Heart right ventricle (tissue), 16 donors: Measurements from ENCODE around the gene RCAN3. TPM values are rescaled to one million over a fixed set of nuclear protein-coding genes. Genes with fewer than 3 reads are reported as not detected.
"Not testable (repeated sequence)": the region's sequence is repeated elsewhere in the genome, so short reads cannot be mapped to it uniquely, and the experiment has no call there.

ENCODE experiments used
- ATAC-seq, 8 donors: fragments of 200-7000 bp; cut with Tn5 transposase; one replicate each; pipeline ENCODE4 v1.9.1; 2020; ENCODE audit warnings: mild to moderate bottlenecking in 8 of 8, moderate library complexity in 8 of 8, moderate number of reproducible peaks in 1 of 8
- DNase-seq, 2 donors: peaks; one replicate each; pipeline ENCODE4 v3.0.0-alpha.2; 2020
- H3K27ac ChIP-seq, 10 donors: fragments of 200-600 bp; sonication (generic) in 2 of 10; one replicate each; pipeline versions ENCODE4 v1.5.0 to v1.8.0; 2020 to 2022; ENCODE audit warnings: mild to moderate bottlenecking in 3 of 10
- H3K27me3 ChIP-seq, 7 donors: fragments of 200-600 bp; one replicate each; pipeline ENCODE4 v1.8.0; 2021 to 2022; ENCODE audit warnings: mild to moderate bottlenecking in 2 of 7
- H3K36me3 ChIP-seq, 9 donors: fragments of 200-600 bp; sonication (generic) in 1 of 9; one replicate each; pipeline versions ENCODE4 v1.5.0 to v1.8.0; 2020 to 2022; ENCODE audit warnings: mild to moderate bottlenecking in 2 of 9
- H3K4me1 ChIP-seq, 9 donors: fragments of 200-600 bp; sonication (generic) in 1 of 9; one replicate each; pipeline versions ENCODE4 v1.5.0 to v1.8.0; 2020 to 2022; ENCODE audit warnings: mild to moderate bottlenecking in 4 of 9
- H3K4me3 ChIP-seq, 10 donors: fragments of 200-600 bp; sonication (generic) in 2 of 10; one replicate each; pipeline versions ENCODE4 v1.5.0 to v1.8.0; 2020 to 2022; ENCODE audit warnings: mild to moderate bottlenecking in 7 of 10, moderate library complexity in 2 of 10
- H3K9me3 ChIP-seq, 11 donors: fragments of 200-600 bp in 10 of 11; sonication (generic) in 2 of 11; one replicate each; pipeline versions ENCODE4 v1.5.0 to v1.8.0; 2013 to 2022; ENCODE audit warnings: mild to moderate bottlenecking in 2 of 11, control low read depth in 1 of 11, moderate library complexity in 1 of 11
- CTCF ChIP-seq, 9 donors: fragments of 200-600 bp; sonication (generic) in 2 of 9; IDR thresholded peaks; one replicate each; pipeline versions ENCODE4 v1.5.0 to v1.8.0; 2021 to 2022; ENCODE audit warnings: antibody characterized with exemption in 9 of 9, mild to moderate bottlenecking in 5 of 9, moderate library complexity in 1 of 9
- WGBS, 2 donors: extraction: QIAGEN DNeasy Blood & Tissue Kit; methylation state at CpG; one replicate each; pipeline ENCODE4 v1.1.7; 2013; ENCODE audit warnings: inconsistent platforms in 1 of 2; 5-methylcytosine and 5-hydroxymethylcytosine counted together
- intact Hi-C, 10 donors: fragments of 100-400 bp; cut with DNase I; formaldehyde crosslinking; loops; one replicate each; pipeline versions ENCODE4 v1.11.1 to v1.14.2; 2022
- polyA plus RNA-seq, 2 donors: library from polyadenylated mRNA; stranded (reverse); fragments of 200-250 nt; gene quantifications; one replicate each; pipeline ENCODE4 v1.2.3, GENCODE V29; 2013
- total RNA-seq, 10 donors: library from RNA; stranded (reverse); fragmentation: NEBNext Ultra II Directional in 3 of 10; extraction: Animal tissue kit (Norgen Biotek cat#: 25700) in 3 of 10; gene quantifications; one replicate each; pipeline versions ENCODE4 v1.2.1 to v1.2.4, GENCODE V29; 2021 to 2023
- donor health status: Arrhythmogenic right ventricular cardiomyopathy.
- donor health status: ischemic (EF 13 %, LVEDD 7.1; RV severe dilation, severe dysfunction).
- donor health status: healthy with polysubstance abuse.
- donor health status: DM: no; HTN: yes; CAD: no.
- donor health status: DM: no; HTN: no; CAD: no.
- donor health status: ischemic (EF 25% LVEDD 6.9; RV normal size, moderate dysfunction).
- donor health status: ischemic (EF 25% LVEDD 5.7; RV mildly dilated, moderate dysfunction).
- donor health status: healthy.
- donor health status: DM: yes; HTN: yes; CAD: no.
- donor health status: Ischemic cardiomyopathy.
- donor health status: ischemic (EF 35%, LVEDD 5.7; RV mildly dilated, moderate dysfunction).
- donor health status: nonischemic (EF 11% LVEDD 7.7; RV severe dilation, severe dysfunction).
- donor health status: DM: yes; HTN: yes; CAD: no.
- donor health status: PGD.
- donor health status: ischemic (EF 29% LVEDD 5.4; RV normal size, mild dysfunction).
- donor health status: nonischemic (EF 23%, LVEDD 6.1; RV moderate dilation, normal function).

Gene RCAN3
- total and polyA plus RNA-seq, 12 donors = 2.3 to 7.9 (median 5.5) TPM

- DNase-seq (no peak), ATAC-seq (no peak)
- H3K36me3 ChIP-seq = peaks cover 0 to 91% (median 21%) of the 10 kb centered on the region in 9 donors
Observed at GRCh38 chr1:24457866-24458265, 44.8 kb upstream of the RCAN3 start.

DNA sequence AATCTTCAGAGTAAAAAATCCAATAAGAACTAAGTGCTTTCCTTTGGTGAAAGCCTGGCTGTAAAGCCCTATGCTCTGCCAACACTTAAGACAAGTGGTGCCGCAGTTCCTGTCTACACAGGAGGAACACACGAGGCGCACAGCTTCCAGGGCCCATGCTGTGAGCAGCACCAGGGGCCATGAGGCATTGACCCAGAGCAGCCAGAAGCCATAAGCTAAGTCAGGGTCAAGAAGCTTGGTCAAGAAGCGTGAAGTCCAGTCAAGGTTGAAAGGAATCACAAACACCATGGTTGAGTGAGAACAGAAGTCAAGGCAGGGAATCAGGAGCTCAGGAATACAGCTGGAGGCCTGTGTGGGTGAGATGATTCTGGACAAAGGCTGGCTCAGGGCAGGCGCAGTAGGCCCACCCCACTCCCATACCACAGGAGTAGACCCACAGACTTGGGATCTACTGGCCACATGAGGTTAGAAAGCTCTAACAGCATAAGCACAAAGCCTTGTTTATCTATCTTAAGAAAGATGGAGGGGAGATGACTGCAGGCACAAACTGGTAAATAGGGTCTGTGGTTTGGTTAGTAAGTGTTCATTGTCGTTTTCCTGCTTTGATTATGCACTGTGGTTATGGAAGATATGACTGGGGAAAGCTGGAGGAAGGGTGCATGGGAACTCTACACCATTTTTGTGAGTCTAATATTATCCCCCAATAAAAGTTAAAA lies 42.9 kb upstream of the RCAN3 start:
- TF ChIP-seq CTCF (IDR thresholded peaks at IDR 0.05) = no peak
- peaks cover 0 to 95% (median 17%) of the 10 kb centered on the region in 9 donors for H3K36me3 ChIP-seq
- no peak overlapping the region for H3K27ac ChIP-seq
- H3K4me3 ChIP-seq = no peak overlapping the region
- intact Hi-C loops = no loop called here
- no peaks in the 10 kb centered on the region for H3K27me3 ChIP-seq
- WGBS, 2 donors = 90 to 91% methylated on average over 6 of the region's 6 CpGs
- H3K4me1 ChIP-seq = no peaks in the 10 kb centered on the region
- DNase-seq (no peak), ATAC-seq (no peak)
- peaks cover 0 to 10% (median 0%) of the 10 kb centered on the region in 11 donors for H3K9me3 ChIP-seq

More at GRCh38 chr1:24457866-24458265, 44.8 kb upstream of the RCAN3 start:
- H3K4me1 ChIP-seq = no peaks in the 10 kb centered on the region
- 91 to 93% methylated on average over 3 of the region's 3 CpGs for WGBS, 2 donors
- no peak for TF ChIP-seq CTCF (IDR thresholded peaks at IDR 0.05)
- peaks cover 0 to 10% (median 0%) of the 10 kb centered on the region in 11 donors for H3K9me3 ChIP-seq
- H3K4me3 ChIP-seq = no peak overlapping the region
- intact Hi-C loops = no loop called here
- no peak overlapping the region for H3K27ac ChIP-seq
- no peaks in the 10 kb centered on the region for H3K27me3 ChIP-seq

DNA sequence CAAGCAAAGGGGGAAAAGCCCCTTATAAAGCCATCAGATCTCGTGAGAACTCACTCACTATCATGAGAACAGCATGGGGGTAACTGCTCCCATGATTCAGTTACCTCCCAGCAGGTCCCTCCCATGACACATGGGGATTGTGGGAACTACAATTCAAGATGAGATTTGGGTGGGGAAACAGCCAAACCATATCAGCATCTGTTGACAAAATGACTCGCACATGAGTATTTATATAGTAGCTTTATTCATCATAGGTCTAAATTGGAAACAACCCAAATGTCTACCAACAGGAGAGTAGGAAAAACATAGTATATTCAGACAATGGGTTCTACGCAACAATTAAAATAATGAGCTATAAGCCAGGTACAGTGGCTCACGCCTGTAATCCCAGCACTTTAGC lies 40.5 kb upstream of the RCAN3 start:
- H3K4me3 ChIP-seq, H3K9me3 ChIP-seq, intact Hi-C loops, H3K4me1 ChIP-seq, H3K27me3 ChIP-seq, H3K27ac ChIP-seq, ATAC-seq, DNase-seq: not testable (repeated sequence)
- WGBS, 2 donors = 91 to 93% methylated on average over 4 of the region's 4 CpGs
- peaks cover 0 to 88% (median 14%) of the 10 kb centered on the region in 9 donors for H3K36me3 ChIP-seq

GRCh38 chr1:24463776-24464735 lies 38.6 kb upstream of the RCAN3 start:
- Histone ChIP-seq H3K4me3 (no peak overlapping the region), H3K27me3 (no peaks in the 10 kb centered on the region), H3K36me3 (peaks cover 0 to 75% (median 12%) of the 10 kb centered on the region in 9 donors), H3K4me1 (no peaks in the 10 kb centered on the region), H3K9me3 (peaks cover 0 to 10% (median 0%) of the 10 kb centered on the region in 11 donors), H3K27ac (no peak overlapping the region)
- WGBS, 2 donors = 66 to 68% methylated on average over 14 of the region's 14 CpGs
- DNase-seq = no peak
- ATAC-seq = no peak
- no peak for TF ChIP-seq CTCF (IDR thresholded peaks at IDR 0.05)
- intact Hi-C loops = no loop called here
